ENCODE results near the gene EXOC5.

EXOC5 gene

GRCh38 chr14:57169901-57170300 is 98.8 kb downstream of the EXOC5 start:
- FAIRE-seq: no peak
- DNase-seq (ENCODE audit: low spot score): no peak

- DNase-seq (ENCODE audit: low spot score) (no peak), FAIRE-seq (peak; percentile 44)
Observed at GRCh38 chr14:57168138-57168679, 100.5 kb downstream of the EXOC5 start.

GRCh38 chr14:57161583-57162234 is 107.0 kb downstream of the EXOC5 start:
- FAIRE-seq (peak; percentile 23), DNase-seq (ENCODE audit: low spot score) (no peak)

- FAIRE-seq: no peak
- no peak for DNase-seq (ENCODE audit: low spot score)
Observed at GRCh38 chr14:57160333-57160732, 108.4 kb downstream of the EXOC5 start.

GRCh38 chr14:57153286-57153685 is 115.4 kb downstream of the EXOC5 start:
- FAIRE-seq: no peak
- no peak for DNase-seq (ENCODE audit: low spot score)

Measured in urothelium cell line (cell line).